Upper lobe of right lung (tissue), 1 donor: ENCODE measurements around the gene HS6ST1. TPM values are rescaled to one million over a fixed set of nuclear protein-coding genes. Genes with fewer than 3 reads are reported as not detected.

Source experiments
- ATAC-seq: fragments of 200-7000 bp; cut with Tn5 transposase; one replicate; pipeline ENCODE4 v1.9.1; 2020; ENCODE audit warnings: mild to moderate bottlenecking, moderate library complexity
- DNase-seq: peaks from one replicate; pipeline ENCODE4 v3.0.0-alpha.2; 2020
- H3K27ac ChIP-seq: fragments of 200-600 bp; one replicate; pipeline ENCODE4 v1.8.0; 2022
- H3K27me3 ChIP-seq: fragments of 200-600 bp; one replicate; pipeline ENCODE4 v1.8.0; 2022; ENCODE audit warnings: mild to moderate bottlenecking
- H3K36me3 ChIP-seq: fragments of 200-600 bp; one replicate; pipeline ENCODE4 v1.8.0; 2022
- H3K4me1 ChIP-seq: fragments of 200-600 bp; one replicate; pipeline ENCODE4 v1.8.0; 2022
- H3K4me3 ChIP-seq: fragments of 200-600 bp; one replicate; pipeline ENCODE4 v1.8.0; 2022; ENCODE audit warnings: mild to moderate bottlenecking
- H3K9me3 ChIP-seq: fragments of 200-600 bp; one replicate; pipeline ENCODE4 v1.8.0; 2022
- CTCF ChIP-seq: fragments of 200-600 bp; IDR thresholded peaks from one replicate; pipeline ENCODE4 v1.8.0; 2022; ENCODE audit warnings: antibody characterized with exemption
- intact Hi-C: fragments of 100-400 bp; cut with DNase I; formaldehyde crosslinking; loops from one replicate; pipeline ENCODE4 v1.11.0; 2022
- long read RNA-seq: library from polyadenylated mRNA; unstranded; transcript quantifications from one replicate; pipeline ENCODE4 v2.0.0, GENCODE V29; 2021
- total RNA-seq: library from RNA; stranded (reverse); fragmentation: NEBNext Ultra II Directional; extraction: Animal tissue kit (Norgen Biotek cat#: 25700); gene quantifications from one replicate; pipeline ENCODE4 v1.2.1, GENCODE V29; 2021
- donor health status: DM: no; HTN: yes; CAD: no; lungs with severe emphysema.

The HS6ST1 gene, protein sequence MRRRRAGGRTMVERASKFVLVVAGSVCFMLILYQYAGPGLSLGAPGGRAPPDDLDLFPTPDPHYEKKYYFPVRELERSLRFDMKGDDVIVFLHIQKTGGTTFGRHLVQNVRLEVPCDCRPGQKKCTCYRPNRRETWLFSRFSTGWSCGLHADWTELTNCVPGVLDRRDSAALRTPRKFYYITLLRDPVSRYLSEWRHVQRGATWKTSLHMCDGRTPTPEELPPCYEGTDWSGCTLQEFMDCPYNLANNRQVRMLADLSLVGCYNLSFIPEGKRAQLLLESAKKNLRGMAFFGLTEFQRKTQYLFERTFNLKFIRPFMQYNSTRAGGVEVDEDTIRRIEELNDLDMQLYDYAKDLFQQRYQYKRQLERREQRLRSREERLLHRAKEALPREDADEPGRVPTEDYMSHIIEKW
- 33.2 TPM for total RNA-seq
- long read RNA-seq, transcript HS6ST1-201 (2 exons, 3,932 nt), result major isoform, 30 of 100 reads
- long read RNA-seq, partial matches to known transcripts, result 0 of 100 reads
- long read RNA-seq, other reads (novel, unspliced or antisense), result 70 of 100 reads

DNA sequence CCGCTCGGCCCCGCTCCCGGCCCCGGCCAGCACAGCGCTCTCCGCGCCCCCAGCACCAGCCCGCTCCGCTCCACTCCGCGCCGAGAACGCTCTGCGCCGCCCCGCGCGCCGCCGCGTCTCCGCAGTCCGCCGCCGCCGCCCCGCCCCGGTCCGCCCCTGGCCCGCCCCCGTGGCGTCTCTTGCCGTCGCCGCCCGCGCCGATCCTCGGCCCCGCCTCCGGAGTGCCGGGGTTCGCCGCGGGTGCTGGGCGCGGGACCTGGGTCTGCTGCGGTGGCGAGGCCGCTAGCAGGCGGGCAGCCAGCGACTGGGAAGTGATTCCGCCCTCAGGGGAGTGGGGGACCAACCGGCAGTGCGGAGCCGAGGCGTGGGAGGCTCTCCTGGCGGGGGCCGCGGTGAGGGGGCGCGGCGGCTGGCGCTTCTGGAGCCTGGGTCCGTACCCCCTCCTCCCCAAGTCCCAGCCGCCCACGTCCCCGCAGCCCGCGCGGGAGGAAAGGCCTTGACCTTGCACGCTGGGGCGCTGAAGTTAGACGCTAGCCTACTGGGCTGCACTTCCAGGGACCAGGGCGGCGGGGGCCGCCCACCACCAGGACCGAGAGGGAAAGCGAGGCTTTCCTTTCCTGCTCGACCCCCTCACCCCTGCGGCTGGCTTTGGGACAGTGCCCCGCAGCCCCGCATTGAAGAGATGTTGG lies at the start of gene HS6ST1:
Gene HS6ST1, minus strand, starts transcription at position 93 of the 689 bp plus-strand sequence. CDS start 305 bp downstream, outside the sequence.
- ATAC-seq (peak; percentile 84), DNase-seq (peak; percentile 92)
- H3K9me3 ChIP-seq, result no peaks in the 10 kb centered on the region
- no peaks in the 10 kb centered on the region for H3K27me3 ChIP-seq
- no peak for TF ChIP-seq CTCF
- peaks cover 26% of the 10 kb centered on the region for H3K4me1 ChIP-seq
- intact Hi-C loops, result no loop called here
- peak within 1 kb of the TSS; percentile 77 for H3K4me3 ChIP-seq
- no peaks in the 10 kb centered on the region for H3K36me3 ChIP-seq
- peak within 1 kb of the TSS; percentile 55 for H3K27ac ChIP-seq

DNA sequence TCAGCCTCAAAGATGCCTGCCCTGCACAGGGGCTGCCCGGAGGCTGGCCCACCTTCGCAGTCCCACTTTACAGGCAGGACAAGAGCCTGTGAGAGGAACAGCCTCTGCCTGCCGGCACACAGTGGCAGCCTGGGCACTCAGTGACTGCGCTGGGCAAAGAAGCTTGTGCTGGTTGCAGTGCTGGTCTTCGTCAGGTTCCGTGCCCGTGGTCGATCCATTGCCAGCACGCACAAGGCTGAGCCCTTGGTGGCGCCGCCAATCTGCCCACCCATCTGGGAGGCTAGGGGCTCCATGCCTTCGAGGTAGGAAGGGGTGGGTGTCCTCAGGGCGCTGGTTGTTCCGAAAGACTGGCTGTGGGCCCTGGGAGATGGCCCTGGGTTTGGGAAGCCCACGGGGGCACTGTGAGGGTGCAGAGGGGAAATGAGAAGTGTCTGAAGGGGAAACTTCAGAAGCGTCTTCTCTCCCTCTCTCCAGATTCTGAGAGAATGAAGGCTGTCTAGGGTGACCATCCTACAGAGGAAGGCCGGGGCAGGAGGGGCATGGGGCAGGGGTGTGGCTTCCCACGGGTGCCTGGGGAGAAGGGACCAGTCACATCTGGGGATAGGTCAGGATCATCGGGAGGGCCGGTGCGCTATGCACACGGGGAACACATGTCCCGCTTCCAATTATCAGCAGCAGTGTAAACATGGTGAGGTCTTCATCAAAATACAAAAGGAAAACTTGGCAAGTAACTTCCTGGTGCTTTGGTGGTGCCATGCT lies 49.1 kb upstream of the HS6ST1 start:
- ATAC-seq (no peak), DNase-seq (peak; percentile 56)
- Histone ChIP-seq H3K4me1 (peaks cover 14% of the 10 kb centered on the region), H3K9me3 (no peaks in the 10 kb centered on the region), H3K36me3 (no peaks in the 10 kb centered on the region), H3K27me3 (no peaks in the 10 kb centered on the region), H3K27ac (no peak overlapping the region), H3K4me3 (no peak overlapping the region)
- no peak for TF ChIP-seq CTCF
- intact Hi-C loops, result no loop called here

GRCh38 chr2:128366713-128367511 lies 48.2 kb upstream of the HS6ST1 start:
- peak; percentile 66 for DNase-seq
- H3K4me3 ChIP-seq, result no peak overlapping the region

DNA sequence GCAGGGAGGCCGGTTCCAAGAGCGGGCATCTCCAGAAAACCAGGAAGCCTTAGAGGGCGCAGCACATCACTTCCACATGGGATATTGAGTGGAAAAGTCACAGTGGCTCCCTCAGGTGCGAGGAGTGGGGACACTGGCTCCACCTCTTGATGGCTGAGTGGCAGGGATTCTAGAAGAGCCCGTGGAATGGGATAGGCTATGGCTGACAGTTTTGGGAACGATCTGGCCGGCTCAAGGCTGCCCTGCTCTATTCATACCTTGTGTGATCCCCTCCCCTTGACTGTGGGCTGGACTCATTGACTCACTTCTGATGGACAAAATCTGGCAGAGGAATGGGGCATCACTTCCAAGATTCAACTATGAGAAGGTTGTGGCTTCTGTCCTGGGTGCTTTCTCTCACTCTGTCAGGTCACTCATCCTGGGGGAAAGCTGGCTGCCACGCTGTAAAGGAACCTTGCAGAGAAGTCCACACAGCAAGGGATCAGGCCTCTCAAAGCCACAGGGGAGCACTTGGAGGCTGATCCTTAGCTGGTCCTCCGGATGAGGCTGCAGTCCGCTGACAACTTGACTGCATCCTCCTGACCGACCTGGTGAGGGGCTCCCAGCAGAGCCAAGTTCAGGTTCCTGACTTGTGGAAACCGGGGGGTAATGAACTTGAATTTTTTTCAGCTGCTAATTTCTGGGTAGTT lies 46.7 kb upstream of the HS6ST1 start:
- Histone ChIP-seq H3K4me3 (no peak overlapping the region), H3K27ac (no peak overlapping the region), H3K4me1 (peaks cover 19% of the 10 kb centered on the region), H3K27me3 (no peaks in the 10 kb centered on the region), H3K36me3 (no peaks in the 10 kb centered on the region), H3K9me3 (no peaks in the 10 kb centered on the region)
- DNase-seq (peak; percentile 32), ATAC-seq (no peak)
- TF ChIP-seq CTCF, result no peak
- intact Hi-C loops, result no loop called here

More at GRCh38 chr2:128366713-128367511, 48.2 kb upstream of the HS6ST1 start:
- Histone ChIP-seq H3K27me3 (no peaks in the 10 kb centered on the region), H3K4me1 (peaks cover 22% of the 10 kb centered on the region), H3K36me3 (no peaks in the 10 kb centered on the region), H3K9me3 (no peaks in the 10 kb centered on the region), H3K27ac (no peak overlapping the region)
- TF ChIP-seq CTCF, result no peak
- intact Hi-C loops, result no loop called here
- peak; percentile 72 for ATAC-seq
